Measurements from ENCODE around the gene TGFBR2.
A peak's percentile ranks its signal among the peaks of the same experiment; 100 is the strongest.

TGFBR2 gene

DNA sequence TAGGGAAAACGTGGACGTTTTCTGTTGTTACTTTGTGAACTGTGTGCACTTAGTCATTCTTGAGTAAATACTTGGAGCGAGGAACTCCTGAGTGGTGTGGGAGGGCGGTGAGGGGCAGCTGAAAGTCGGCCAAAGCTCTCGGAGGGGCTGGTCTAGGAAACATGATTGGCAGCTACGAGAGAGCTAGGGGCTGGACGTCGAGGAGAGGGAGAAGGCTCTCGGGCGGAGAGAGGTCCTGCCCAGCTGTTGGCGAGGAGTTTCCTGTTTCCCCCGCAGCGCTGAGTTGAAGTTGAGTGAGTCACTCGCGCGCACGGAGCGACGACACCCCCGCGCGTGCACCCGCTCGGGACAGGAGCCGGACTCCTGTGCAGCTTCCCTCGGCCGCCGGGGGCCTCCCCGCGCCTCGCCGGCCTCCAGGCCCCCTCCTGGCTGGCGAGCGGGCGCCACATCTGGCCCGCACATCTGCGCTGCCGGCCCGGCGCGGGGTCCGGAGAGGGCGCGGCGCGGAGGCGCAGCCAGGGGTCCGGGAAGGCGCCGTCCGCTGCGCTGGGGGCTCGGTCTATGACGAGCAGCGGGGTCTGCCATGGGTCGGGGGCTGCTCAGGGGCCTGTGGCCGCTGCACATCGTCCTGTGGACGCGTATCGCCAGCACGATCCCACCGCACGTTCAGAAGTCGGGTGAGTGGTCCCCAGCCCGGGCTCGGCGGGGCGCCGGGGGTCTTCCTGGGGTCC lies at the start of gene TGFBR2:
TGFBR2 (plus strand) TSS at position 301 of the 731 bp plus-strand sequence; CDS start at position 584, 283 bp downstream.
- DNase-seq, result peak; percentile 96

DNA sequence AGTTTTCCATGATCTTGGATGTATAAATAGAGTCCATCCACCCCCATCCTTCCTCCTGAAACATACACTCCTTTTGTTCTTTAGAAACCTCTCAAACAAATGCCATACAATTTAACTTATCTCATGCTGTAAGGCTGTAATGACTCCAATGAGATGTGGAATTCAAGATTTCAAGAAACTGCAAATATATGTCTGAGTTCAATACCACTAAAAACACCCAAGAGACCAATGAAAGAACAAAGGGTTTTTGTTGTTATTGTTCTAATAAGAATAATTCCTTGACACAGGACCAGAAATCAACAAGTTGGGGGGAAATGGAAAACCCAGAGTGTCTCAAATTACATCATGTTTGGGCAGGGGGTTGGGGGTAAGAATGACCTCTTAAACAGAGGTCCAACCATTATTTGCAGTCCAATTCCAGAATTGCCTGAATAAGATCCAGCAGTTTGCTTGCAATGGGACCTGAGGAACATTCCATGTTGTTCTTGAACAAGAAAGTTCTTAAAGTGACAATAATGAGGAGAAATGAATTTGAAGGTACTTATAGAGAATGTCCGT lies 48.6 kb upstream of the TGFBR2 start:
- DNase-seq, result no peak

DNA sequence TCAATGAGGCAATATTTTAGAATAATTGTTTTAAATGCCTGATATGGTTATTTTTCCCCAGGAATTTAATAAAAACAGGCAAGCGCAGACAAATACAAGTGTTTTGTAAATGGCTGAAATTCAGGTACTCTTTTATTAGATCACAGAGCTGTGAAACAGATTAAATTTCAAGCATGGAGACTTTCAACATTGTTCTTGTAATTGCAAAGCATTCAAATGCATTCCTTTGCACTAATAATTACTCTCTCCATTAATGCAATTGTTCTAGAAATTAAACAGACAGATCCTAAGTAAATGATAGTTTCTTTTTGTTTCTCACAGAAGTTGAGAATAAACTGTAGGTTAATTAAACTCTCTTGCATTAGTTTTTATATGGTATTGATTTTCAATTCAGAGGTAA lies 42.4 kb upstream of the TGFBR2 start:
- no peak for DNase-seq

DNA sequence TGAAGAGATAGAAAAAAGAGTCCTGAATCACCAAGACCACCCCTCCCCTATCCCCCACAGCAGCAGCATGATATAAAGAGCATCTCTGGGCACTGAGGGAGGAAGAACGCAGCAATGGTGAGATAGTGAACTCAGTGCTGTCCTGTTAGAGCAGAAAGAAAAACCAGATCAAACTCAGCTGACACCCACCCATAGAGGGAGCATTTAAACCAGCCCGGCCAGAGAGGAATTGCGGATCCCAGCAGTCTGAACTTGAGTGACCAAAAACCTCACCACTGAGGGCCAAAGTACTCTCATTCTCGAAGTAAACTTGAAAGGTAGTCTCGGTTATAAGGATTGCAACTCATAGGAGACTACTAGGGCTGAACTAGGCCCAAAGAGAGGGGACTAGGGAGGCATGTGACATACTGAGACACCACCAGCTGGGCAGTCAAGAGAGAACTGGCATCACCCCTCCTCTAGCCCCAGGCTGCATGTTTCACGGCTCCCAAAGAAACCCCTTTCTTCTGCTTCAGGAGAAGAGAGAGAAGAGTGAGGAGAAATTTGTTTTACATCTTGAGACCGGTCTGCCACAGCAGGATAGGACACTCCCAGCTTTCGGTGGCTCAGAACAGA lies 39.2 kb upstream of the TGFBR2 start:
- no peak for DNase-seq

DNA sequence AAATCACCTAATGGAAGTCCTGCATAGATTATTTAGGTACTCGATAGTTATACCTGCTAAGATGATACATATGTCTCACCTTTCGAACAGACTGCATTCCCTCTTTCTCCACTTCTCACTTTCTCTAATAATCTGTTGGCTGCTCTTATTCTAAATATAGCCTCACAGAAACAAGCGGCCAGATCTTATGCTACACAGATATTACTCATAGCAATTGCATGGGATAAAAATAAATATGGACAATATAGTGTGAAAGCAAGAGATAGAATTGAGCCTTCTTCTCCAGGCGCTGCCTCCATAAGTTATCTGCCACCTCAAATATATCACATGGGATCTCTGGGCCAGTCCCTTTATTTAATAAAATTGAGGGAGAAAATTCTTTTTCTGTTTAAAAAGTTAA lies 29.5 kb upstream of the TGFBR2 start:
- no peak for DNase-seq

DNA sequence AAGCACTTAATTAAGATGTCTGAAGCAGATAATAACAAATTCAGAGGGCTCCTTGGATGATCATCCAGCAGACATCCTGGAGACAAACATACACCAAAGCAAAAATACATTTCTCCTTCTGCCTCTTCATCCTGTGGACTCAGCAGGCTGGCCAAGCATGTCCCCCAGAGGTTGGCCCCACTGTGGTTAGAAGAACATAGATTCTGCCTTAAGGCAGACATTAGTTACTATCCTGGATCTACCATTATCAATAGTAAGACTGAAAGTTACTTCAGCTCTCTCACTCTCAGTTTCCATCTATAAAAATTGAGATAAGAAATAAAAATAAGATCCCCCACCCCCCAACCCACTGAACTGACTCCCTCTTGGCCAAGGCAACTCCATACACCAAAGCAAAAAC lies 28.6 kb upstream of the TGFBR2 start:
- no peak for DNase-seq

DNA sequence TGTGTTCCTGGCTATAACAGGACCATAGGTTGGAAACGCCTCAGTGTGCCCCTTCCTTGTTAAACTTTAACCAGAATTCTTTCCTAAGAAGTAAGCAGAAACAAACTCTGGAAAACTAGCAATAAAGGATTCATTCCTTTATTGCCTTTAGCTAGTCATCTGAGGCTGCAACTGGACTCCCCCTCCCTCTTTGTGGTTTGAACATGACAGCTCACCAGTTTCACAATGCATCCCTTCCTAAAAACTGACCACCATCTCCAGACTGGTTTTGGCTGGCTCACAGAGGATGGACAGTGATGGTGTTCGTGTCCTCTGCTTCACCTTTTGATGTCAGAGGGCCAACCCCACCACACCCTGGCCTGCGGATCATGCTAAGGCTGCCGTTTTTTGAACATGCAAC lies 27.9 kb upstream of the TGFBR2 start:
- DNase-seq, result no peak

DNA sequence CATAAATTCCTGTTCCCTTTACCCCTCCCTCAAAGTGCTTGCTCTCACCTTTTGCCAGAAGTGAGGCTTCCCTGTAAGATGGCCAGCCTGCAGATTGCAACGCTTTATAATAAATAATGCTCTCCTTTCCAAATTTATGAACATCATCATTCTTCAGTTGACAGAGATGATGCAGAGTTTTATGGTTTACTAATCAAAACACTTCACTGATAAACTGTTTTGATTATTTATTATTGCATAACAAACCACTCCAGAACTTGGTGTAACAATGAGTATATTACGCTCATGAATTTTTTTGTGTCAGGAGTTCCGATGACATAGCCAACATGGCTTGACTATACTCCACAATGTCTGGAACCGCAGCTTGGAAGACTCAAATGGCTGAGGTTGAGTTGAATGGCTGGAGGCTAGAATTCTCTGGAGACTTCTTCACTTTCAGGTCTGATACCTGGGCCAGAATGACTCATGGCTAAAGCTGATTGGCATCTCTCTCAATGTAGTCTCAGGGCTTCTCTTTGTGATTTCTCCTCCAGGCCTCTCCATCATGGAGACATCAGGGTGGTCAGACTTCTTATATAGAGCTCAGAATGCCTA lies 27.3 kb upstream of the TGFBR2 start:
- DNase-seq, result no peak

DNA sequence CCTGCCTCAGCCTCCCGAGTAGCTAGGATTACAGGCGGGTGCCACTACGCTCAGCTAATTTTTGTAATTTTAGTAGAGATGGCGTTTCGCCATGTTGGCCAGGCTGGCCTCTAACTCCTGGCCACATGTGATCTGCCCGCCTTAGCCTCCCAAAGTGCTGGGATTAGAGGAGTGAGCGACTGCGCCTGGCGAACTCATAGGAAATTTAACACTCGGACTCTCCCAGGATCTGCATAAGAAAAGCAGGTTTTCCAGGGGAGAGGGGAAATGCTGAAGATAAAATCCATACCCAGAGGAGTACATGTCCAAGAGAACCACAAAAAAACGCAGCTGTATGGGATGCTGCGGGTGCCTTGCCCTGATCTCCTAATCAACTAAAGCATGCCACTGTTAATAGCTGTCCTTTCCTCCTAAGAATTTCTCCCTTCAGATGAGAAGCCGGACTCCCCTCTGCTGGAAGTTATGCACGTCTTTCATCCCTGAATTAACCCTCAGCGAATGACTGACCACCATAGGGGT lies 25.3 kb upstream of the TGFBR2 start:
- DNase-seq, result no peak

DNA sequence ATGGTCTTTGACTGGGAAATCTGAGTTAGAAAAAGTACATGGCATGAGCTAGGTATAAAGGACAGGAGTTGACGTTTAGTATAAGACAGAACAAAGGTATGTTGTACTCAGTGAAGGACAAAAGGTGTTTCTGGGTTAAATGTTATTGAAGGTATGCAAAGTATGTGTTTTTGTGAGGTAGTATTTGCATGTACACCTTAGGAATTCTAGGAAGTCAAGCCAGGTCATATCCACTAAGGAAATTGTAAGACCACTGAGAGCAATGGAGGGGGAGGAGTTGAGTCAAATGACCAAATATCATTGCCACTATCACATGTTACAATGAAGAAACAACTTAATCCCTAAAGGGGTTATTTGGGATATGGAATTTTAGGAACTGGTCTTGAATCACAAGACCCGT lies 24.4 kb upstream of the TGFBR2 start:
- DNase-seq, result no peak

DNA sequence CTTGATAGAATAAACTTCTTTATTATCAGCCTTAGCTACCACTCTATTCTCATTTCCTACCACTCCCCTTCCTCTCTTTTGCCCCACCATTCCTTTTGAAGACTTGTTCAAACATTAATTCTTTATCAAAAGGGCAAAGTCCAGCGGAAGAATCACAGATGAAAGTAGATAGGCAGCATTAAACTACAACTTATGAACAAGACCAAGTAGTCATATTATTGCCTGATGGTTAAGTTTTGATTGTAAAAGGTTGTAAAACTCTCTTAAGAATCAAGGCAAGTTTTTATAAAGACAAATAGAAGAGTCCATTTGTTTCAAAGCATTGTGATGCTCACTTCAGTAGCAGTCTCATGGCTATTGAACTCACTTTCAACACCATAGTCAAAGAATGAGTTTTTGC lies 22.4 kb upstream of the TGFBR2 start:
- DNase-seq, result no peak

DNA sequence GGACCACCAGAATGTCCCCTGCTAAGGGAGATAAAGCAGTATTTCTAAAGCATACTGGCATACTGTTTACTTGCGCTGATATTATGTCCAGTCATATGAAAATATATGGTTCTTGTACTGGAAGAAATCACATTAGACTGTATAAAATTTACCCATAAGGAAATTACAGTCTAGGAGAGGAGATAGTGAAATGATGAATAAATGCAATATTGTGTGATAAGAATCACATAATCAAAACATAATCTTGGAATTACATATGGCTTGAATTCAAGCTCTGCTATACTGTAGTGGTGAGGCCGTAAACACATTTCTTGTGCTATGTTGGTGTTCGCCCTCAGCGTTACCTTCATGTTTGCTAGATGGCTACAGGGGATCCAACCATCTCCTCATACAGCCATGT lies 20.7 kb upstream of the TGFBR2 start:
- no peak for DNase-seq

DNA sequence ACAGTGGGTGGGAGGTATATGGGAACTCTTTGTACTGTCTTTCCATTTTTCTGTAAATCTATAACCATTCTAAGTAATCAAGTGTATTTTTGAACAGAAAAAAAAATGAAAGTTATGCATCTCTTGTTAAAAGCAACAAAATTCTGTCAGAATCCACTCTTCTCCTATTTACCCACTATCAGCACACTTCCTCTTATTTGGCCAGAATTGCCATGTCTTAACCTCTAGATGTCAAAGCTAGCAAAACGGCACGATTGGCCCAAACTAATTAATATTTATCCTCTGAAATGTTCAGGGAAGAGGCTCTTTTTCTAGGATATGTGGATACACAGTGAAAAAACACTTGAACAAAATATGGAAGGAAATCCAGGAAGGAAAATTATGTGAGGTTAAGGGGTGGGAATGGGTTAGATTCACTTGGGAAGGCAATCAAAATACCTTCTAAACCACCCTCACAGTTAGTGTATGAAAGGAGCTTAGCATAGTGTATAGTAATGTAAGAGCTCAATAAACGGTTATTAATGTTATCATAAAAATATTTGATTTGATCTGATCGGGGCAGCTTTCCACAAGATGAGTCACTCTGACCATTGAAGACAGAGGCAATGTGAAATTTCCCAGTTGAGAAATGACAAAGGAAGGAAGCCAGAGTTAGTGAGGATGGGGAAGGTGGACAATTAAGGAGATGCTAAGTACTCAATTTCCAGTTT lies 20.1 kb upstream of the TGFBR2 start:
- DNase-seq, result no peak

DNA sequence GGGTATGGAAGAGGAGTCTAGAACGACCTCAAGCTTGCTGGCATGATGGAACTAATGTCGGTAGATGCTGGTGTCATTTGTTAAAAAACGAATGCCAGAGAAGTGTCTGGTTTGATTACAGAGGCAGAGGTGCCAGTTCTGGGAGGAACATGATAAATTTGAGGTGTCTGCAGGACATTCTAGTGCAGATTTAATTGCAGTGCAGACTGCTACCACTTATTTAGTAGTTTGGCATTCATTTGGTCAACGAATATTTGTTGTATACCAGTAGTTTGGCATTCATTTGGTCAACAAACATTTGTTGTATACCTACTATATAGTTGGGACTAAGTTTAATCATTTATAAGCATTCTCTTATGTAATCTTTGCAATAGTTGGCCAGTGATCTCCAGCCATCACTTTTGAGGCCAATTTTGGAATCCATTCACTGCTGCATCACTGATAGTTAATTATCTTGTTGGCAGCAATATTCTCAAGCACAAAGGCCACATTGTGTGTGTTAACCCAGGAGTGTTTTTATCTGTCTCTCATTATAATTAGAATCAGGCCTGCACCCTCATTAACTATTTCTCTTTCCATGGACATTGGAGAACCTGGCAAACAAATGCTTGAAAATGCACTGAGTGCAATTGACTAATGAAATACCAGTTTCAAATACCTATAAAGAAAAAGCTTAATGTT lies 19.5 kb upstream of the TGFBR2 start:
- DNase-seq, result no peak

DNA sequence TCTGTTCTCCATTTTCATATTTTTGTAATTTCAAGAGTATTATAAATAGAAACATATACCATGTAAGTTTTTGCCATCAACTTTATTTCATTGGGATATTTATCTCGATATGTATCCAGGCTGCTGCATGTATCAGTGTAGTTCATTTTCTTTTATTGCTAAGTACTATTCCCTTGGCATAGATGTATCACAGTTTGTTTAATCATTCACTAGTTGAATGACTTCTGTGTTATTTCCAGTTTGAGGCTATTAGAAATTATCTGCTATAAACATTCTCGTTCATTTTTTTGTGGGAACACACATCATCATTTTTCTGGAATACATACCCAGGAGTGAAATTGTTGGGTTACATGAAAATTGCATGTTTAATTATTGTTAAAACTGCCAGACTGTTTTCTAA lies 18.5 kb upstream of the TGFBR2 start:
- DNase-seq, result no peak

DNA sequence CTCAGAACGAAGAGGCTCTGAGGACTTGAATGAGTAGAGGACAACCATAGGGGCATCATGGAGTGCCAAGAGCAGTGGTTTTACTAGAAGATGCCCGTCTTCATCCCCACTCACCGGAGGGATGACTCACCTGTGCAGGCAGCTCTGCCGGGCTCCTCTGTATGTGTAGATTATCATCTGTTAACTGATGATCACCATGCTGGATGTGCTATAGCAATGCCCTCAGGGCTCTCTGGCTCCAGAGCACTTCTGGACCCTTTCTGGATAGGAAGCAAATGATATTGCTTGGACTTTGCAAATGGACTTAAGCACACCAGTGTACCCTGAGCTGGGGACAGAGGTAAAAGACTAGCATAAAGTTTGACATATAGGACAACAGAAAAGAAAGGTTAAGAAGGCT lies 10.2 kb upstream of the TGFBR2 start:
- DNase-seq, result no peak

DNA sequence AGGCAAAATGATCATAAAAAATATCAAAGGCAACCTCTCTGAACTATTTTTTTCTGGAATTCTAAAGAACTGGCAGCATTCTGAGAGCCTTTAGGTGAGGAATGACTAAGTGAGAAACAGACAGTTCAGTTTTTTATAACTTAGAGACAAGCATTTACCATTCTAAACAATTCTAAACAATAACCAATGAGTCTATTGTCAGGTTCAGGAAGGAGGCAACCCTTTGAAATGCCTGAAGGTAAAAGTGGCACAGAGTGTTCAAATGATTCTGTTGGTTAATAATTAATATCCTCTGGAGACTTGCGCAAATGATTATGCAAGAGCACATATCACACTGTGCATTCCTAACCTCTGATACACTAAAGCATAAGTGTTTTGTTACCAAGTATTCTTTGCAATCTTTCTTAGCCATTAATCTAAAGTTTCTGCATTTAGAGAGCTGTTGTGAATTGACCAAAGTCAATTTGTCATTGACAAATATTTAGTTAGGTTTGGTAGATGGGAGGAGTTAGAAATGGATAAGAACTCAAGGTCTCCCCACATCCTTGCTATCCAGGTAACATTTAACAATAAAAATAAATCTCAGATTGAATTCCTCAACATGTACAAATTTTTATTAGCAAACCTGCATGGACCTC lies 9.2 kb upstream of the TGFBR2 start:
- DNase-seq, result no peak

DNA sequence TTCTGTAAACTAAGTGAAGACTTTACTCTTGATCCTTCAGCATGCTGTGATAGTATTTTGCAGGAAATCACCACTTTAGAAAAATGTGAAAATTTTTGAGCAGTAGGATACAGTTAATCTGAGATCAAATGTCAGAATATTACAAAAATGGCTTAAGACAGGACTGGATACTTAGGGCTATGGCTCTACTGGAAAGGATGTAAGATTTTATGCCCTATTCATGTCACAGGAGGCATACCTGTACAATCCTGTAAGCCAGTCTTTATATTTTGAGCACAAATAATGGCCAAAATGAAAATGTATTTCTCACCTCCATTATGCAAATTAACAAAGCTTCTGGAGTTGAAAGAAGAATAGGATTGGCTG lies 8.6 kb upstream of the TGFBR2 start:
- no peak for DNase-seq

DNA sequence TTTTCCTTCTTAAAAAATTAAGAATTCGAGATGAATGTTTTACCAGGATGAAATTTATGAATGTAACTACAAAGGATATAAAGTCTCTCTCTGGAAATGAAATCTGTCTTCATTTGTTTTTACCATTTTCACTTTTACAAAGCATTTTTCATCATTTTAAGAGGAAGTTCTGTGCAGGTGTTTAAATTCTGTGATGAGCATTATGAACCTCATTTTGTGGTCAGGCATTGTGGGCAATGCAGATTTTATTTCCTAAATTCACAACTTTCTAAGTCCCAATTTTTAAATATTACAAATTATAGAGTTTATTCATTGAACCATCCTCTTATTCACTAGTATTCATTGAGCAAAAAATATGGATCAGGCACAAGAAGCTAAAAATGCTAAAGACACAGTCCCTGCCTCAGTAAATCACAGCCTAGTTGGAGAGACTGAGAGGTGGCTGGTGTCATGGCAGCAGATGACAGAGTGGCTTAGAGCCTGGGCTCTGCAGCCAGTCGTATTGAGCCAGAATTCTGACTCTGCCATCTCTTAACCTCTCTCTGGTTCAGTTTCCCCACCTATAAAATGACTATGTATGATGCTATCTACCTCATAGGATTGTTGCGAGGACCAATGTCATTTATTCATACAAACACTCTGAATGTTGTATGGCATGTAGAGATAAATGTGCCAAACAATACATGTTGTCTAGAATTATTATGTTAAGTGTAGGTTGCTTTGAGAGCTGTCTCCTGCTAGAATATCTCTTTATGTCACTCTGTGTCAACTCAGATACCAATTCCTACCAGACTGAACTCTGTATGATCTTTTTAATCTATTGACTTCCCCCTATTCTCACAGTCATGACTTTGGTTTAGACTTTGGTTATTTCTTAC lies 7.5 kb upstream of the TGFBR2 start:
- no peak for DNase-seq

DNA sequence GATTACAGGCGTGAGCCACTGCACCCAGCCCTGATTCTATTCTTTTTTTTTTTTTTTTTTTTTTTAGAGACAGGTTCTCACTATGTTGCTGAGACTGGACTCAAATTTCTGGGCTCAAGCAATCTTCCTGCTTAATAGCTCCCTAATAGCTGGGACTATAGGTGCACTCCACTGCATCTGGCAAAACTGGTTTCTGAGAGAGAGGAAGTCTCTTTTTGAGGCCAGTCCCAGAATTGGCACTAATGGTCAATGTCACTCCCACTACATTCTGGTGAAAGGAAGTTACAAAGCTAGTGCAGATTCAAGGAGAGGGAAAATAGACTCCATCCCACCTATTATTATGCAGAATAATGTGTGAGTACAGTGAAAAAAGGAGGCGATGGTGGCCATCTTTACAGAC lies 5.8 kb upstream of the TGFBR2 start:
- no peak for DNase-seq

DNA sequence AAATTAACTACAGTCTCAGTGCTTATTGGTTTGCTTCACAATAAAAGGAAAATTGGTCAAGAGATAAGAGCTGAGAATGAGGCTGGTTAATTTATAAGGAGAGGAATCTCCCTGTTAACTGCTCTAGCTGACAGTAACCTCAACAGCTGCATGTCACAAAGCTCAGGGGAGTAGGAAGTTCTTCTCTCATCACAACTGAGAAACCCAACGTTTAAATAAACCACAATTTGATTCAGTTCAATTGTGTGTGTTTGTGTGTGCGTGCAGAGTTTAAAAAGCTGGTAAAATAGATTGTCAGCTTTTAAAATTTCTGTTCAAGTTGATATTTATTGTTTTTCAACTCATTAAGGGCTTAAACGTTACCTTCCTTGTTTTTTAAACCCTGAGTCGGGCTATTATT lies 3.5 kb upstream of the TGFBR2 start:
- DNase-seq, result no peak

Measured in right hindlimb (tissue), 1 donor.